ENCODE data around the gene ANKRD16. TPM values are rescaled to one million over a fixed set of nuclear protein-coding genes. Genes with fewer than 3 reads are reported as not detected.

ANKRD16 gene
- total and polyA plus RNA-seq, 2 of the 8 experiments (the other 6 are each of a cell fraction or from before 2014, with no cell fraction given) = 8.2 to 12.7 TPM

- no peak for TF ChIP-seq GTF2F1 (IDR thresholded peaks at IDR 0.05; ENCODE audit: borderline replicate concordance, low read depth, low read length)
These were observed 56.7 kb downstream of the ANKRD16 start (continued) for GRCh38 chr10:5832946-5833345.
